GM12864 (cell line): ENCODE results near the gene KANTR.

Source experiments
- DNase-seq: peaks from one replicate; pipeline ENCODE4 v3.0.0-alpha.2; 2011; ENCODE audit warnings: low read depth
- H3K4me3 ChIP-seq: 2 replicates; pipeline ENCODE4 v1.5.1; 2011; ENCODE audit warnings: mild to moderate bottlenecking, low read depth, low read length, control low read depth
- CTCF ChIP-seq: IDR thresholded peaks from 2 replicates; pipeline ENCODE4 v1.5.1; 2011; ENCODE audit warnings: low read depth, mild to moderate bottlenecking, moderate library complexity, low read length, control low read depth, inconsistent platforms; ENCODE audit errors: missing control alignments

The KANTR gene

GRCh38 chrX:53073115-53073586, 20.8 kb upstream of the KANTR start:
- no peak overlapping the region for H3K4me3 ChIP-seq
- no peak for TF ChIP-seq CTCF
- DNase-seq, result no peak

- no peak for DNase-seq
- H3K4me3 ChIP-seq, result no peak overlapping the region
- TF ChIP-seq CTCF, result no peak
Observed at GRCh38 chrX:53075011-53075410, 18.9 kb upstream of the KANTR start.

- DNase-seq, result no peak
- H3K4me3 ChIP-seq, result no peak overlapping the region
- TF ChIP-seq CTCF, result no peak
Observed at GRCh38 chrX:53076671-53077070, 17.3 kb upstream of the KANTR start.

GRCh38 chrX:53077207-53078197, 16.4 kb upstream of the KANTR start:
- no peak for DNase-seq
- TF ChIP-seq CTCF, result peak; percentile 36
- no peak overlapping the region for H3K4me3 ChIP-seq

DNA sequence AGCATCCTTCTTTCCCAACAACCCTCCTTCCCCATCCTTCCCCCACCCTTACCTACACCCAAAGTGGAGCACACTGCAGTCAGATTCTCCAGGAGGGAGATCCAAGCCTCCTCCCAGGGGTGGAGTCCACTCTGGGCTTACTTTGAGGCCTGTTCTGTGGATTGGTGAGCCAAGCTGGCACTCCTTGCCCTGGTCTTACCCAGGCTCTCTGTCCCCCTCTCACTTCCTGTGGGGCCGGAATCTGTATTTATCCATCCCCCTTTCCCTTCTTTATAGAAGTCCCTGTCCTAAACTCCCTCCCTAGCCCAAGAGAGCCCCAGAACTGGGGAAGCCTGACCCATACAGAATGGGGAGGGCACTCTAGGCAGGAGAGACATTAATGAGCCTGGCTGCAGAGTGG, 15.0 kb upstream of the KANTR start:
- no peak for DNase-seq
- H3K4me3 ChIP-seq, result no peak overlapping the region
- no peak for TF ChIP-seq CTCF

DNA sequence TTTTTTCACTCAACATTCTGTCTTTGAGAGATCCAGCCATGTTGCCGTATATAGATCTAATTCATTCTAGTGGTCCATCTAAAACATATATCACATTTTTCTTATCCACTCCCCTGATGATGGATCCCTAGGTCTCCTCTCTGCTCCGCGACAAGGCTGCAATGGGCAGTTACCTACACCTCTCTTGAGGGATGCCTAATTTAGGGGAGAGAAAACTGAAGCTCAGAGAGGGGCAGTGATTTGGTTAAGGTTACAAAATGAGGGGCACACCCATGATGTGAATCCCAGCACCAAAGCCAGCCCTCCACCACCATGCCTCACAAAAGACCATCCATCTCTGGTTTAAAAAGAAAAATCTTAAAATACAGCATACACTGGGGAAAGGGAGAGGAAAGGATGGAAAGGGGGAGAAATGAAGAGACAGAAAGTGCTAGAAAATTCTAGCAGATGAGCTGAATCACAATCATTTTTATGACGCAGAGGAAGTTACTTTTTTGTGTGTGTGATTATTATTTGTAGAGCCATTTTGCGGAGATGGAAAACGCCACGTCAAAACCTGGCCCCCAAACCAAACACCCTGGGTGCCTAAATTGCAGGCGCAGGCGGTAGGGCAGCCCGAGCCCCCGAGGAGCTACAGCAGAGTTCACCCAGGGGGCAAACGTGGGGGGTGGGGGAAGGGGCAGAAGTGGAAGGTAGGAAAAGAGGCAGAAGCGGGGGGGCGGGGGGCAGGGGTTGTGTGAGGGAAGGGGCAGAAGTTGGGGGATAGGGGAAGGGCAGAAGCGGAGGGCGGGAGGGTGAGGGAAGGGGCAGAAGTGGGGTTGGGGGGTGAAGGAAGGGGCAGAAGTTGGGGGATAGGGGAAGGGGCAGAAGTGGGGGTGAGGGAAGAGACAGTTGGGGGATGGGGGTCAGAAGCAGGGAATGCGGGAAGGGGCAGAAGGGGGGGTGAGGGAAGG, 13.0 kb upstream of the KANTR start:
- no peak for DNase-seq
- TF ChIP-seq CTCF, result no peak
- H3K4me3 ChIP-seq, result no peak overlapping the region
